ENCODE measurements around the gene ABCC9. TPM values are rescaled to one million over a fixed set of nuclear protein-coding genes. Genes with fewer than 3 reads are reported as not detected.

Gene ABCC9
- total RNA-seq, 1 experiment from 2014 or later = 0.07 TPM

DNA sequence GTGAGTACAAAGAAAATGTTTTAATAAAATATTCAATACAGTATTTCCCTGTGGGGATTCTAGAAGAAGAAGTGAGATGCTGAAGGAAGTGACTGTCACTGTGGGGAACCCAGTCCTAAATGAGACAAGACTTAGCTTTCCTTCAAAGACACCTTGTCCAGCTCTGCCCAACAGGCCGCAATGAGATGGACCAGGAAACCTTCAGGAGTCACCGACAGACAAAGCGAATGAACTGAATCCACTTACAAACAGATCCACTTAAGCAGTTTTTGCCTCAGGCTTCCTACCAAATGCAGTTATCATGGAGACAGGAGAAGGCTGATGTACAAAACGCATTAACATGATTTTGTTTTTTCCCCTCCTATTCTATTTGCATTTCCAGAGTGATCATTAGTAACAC is 176.3 kb downstream of the ABCC9 start:
- Histone ChIP-seq H4K20me1 (ENCODE audit: insufficient read depth) (no peaks in the 10 kb centered on the region), H2AFZ (no peak overlapping the region), H3K9me2 (ENCODE audit: insufficient read depth) (no peaks in the 10 kb centered on the region), H3K4me3 (no peak overlapping the region), H3K4me2 (no peak overlapping the region), H3K79me2 (ENCODE audit: low read depth) (no peaks in the 10 kb centered on the region), H3K4me1 (replicated peaks; ENCODE audit: insufficient read depth) (no peaks in the 10 kb centered on the region), H3K27me3 (ENCODE audit: insufficient read depth, low read depth) (no peaks in the 10 kb centered on the region), H3F3A (ENCODE audit: insufficient read depth, low read depth) (no peaks in the 10 kb centered on the region), H3K36me3 (ENCODE audit: low read depth) (no peaks in the 10 kb centered on the region), H3K27ac (no peak overlapping the region), H3K9me3 (ENCODE audit: insufficient read depth, low read depth) (no peaks in the 10 kb centered on the region)
- intact Hi-C loops (cut with micrococcal nuclease; ENCODE audit: unreplicated experiment) = no loop called here
- ChIA-PET CTCF (no interaction called here), POLR2A (ENCODE audit: unreplicated experiment) (no interaction called here)
- TF ChIP-seq EZH2 (IDR thresholded peaks at IDR 0.05; ENCODE audit: low read depth) = no peak
- BruUV-seq (replicated peaks) = no TSS peak
- DNase-seq = no peak

DNA sequence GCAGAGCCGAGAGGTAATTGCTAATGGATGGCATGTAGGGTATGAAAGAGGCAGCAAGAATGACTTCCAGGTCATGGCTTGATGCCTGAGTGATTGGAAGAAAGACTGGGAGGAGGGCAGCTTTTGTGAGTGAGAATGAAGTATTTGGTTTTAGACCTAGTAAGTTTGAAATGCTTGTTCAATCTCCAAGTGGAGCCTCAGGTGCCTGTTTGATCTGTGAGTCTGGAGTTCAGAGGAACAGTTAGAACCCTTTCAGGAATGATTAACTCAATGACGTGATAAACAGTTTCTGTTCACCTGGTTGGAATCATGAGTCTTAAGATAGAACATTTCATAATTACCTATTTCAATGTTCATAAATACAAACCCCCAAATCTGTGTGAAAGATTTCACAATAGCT is 177.2 kb downstream of the ABCC9 start:
- BruUV-seq (replicated peaks) = no TSS peak
- H2AFZ ChIP-seq = no peak overlapping the region
- no peaks in the 10 kb centered on the region for H3K79me2 ChIP-seq (ENCODE audit: low read depth)
- intact Hi-C loops (cut with micrococcal nuclease; ENCODE audit: unreplicated experiment) = no loop called here
- no peaks in the 10 kb centered on the region for H3K27me3 ChIP-seq (ENCODE audit: insufficient read depth, low read depth)
- no peaks in the 10 kb centered on the region for H3F3A ChIP-seq (ENCODE audit: insufficient read depth, low read depth)
- no peak for DNase-seq
- H3K27ac ChIP-seq = no peak overlapping the region
- ChIA-PET CTCF (no interaction called here), POLR2A (ENCODE audit: unreplicated experiment) (no interaction called here)
- no peaks in the 10 kb centered on the region for H3K36me3 ChIP-seq (ENCODE audit: low read depth)
- H3K4me2 ChIP-seq = no peak overlapping the region
- no peaks in the 10 kb centered on the region for H4K20me1 ChIP-seq (ENCODE audit: insufficient read depth)
- no peaks in the 10 kb centered on the region for H3K9me3 ChIP-seq (ENCODE audit: insufficient read depth, low read depth)
- H3K4me3 ChIP-seq = no peak overlapping the region
- no peaks in the 10 kb centered on the region for H3K4me1 ChIP-seq (replicated peaks; ENCODE audit: insufficient read depth)
- H3K9me2 ChIP-seq (ENCODE audit: insufficient read depth) = no peaks in the 10 kb centered on the region
- no peak for TF ChIP-seq CTCF (conservative IDR thresholded peaks at IDR 0.05)
- TF ChIP-seq EZH2 (IDR thresholded peaks at IDR 0.05; ENCODE audit: low read depth) = no peak

GRCh38 chr12:21763531-21763930 is 177.7 kb downstream of the ABCC9 start:
- intact Hi-C loops (cut with micrococcal nuclease; ENCODE audit: unreplicated experiment) = no loop called here
- H2AFZ ChIP-seq = no peak overlapping the region
- H3K9me2 ChIP-seq (ENCODE audit: insufficient read depth) = no peaks in the 10 kb centered on the region
- no peak for DNase-seq
- H4K20me1 ChIP-seq (ENCODE audit: insufficient read depth) = no peaks in the 10 kb centered on the region
- TF ChIP-seq CTCF (conservative IDR thresholded peaks at IDR 0.05) (no peak), EZH2 (IDR thresholded peaks at IDR 0.05; ENCODE audit: low read depth) (no peak)
- POLR2A ChIA-PET (ENCODE audit: unreplicated experiment) = no interaction called here
- H3K4me1 ChIP-seq (replicated peaks; ENCODE audit: insufficient read depth) = no peaks in the 10 kb centered on the region
- CTCF ChIA-PET = no interaction called here
- no TSS peak for BruUV-seq (replicated peaks)
- no peaks in the 10 kb centered on the region for H3F3A ChIP-seq (ENCODE audit: insufficient read depth, low read depth)
- no peak overlapping the region for H3K4me2 ChIP-seq
- no peak overlapping the region for H3K4me3 ChIP-seq
- no peaks in the 10 kb centered on the region for H3K36me3 ChIP-seq (ENCODE audit: low read depth)
- H3K9me3 ChIP-seq (ENCODE audit: insufficient read depth, low read depth) = no peaks in the 10 kb centered on the region
- no peaks in the 10 kb centered on the region for H3K79me2 ChIP-seq (ENCODE audit: low read depth)
- no peaks in the 10 kb centered on the region for H3K27me3 ChIP-seq (ENCODE audit: insufficient read depth, low read depth)
- H3K27ac ChIP-seq = no peak overlapping the region

- H3K27ac ChIP-seq = no peak overlapping the region
- H3K4me3 ChIP-seq = no peak overlapping the region
- H3K9me3 ChIP-seq (ENCODE audit: insufficient read depth, low read depth) = no peaks in the 10 kb centered on the region; the same call in 1 of the 2 replicates
- no peaks in the 10 kb centered on the region for H3F3A ChIP-seq (ENCODE audit: insufficient read depth, low read depth)
- H3K27me3 ChIP-seq (ENCODE audit: insufficient read depth, low read depth) = no peaks in the 10 kb centered on the region
- CTCF ChIA-PET = no interaction called here
- TF ChIP-seq CTCF (conservative IDR thresholded peaks at IDR 0.05) (no peak), EZH2 (IDR thresholded peaks at IDR 0.05; ENCODE audit: low read depth) (no peak)
- no peak overlapping the region for H2AFZ ChIP-seq
- no TSS peak for BruUV-seq (replicated peaks)
- no peaks in the 10 kb centered on the region for H3K9me2 ChIP-seq (ENCODE audit: insufficient read depth)
- intact Hi-C loops (cut with micrococcal nuclease; ENCODE audit: unreplicated experiment) = no loop called here
- H3K4me2 ChIP-seq = no peak overlapping the region
- no peak for DNase-seq
- no peaks in the 10 kb centered on the region for H3K79me2 ChIP-seq (ENCODE audit: low read depth)
- H3K4me1 ChIP-seq (replicated peaks; ENCODE audit: insufficient read depth) = no peaks in the 10 kb centered on the region
- H3K36me3 ChIP-seq (ENCODE audit: low read depth) = no peaks in the 10 kb centered on the region
- POLR2A ChIA-PET (ENCODE audit: unreplicated experiment) = no interaction called here
- H4K20me1 ChIP-seq (ENCODE audit: insufficient read depth) = no peaks in the 10 kb centered on the region
These were observed 181.5 kb downstream of the ABCC9 start for GRCh38 chr12:21759737-21760136.
